ENCODE measurements around the gene EEF2K.

DNA sequence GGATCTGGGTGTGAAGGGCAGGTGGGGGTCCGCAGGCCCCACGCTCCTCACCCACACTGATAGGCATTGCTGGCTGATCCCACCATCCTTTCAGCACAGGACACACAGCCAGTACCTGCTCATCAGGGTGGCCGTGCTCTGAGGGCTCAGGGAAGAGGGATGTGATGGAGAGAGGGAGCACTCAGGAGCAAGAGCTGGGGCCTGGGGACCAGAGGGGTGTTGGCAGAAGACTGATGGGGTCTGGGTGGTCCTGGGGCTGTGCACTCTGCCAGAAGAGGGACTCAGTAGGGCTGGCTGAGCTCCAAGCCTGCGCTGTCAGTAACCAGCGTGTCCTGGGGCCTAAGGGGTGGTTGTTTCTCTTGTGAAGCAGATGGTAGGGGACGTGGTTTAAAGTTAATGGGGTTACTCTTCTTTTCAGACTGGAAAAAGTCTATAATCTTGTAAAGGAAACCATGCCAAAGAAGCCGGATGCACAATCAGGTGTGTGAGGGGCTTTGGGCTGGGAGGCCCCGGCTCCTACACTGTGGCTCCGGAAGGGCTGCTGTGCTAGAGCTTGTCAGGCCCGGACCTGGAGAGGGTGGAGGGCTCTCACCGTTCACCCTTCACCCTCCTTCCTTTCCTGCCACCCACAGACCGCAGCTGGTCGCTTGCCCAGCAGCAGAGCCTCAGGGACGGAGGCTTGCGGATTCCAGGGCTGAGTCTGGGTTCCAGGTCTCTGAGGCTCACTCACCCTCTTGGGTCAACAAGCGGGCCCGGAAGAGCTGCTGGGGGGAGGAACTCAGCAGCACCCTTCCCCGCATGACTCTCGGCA is 118.9 kb downstream of the EEF2K start:
- TF ChIP-seq POLR2AphosphoS5 (IDR thresholded peaks at IDR 0.05; ENCODE audit: low read depth, low read length): no peak
- TF ChIP-seq, protein P1, sequence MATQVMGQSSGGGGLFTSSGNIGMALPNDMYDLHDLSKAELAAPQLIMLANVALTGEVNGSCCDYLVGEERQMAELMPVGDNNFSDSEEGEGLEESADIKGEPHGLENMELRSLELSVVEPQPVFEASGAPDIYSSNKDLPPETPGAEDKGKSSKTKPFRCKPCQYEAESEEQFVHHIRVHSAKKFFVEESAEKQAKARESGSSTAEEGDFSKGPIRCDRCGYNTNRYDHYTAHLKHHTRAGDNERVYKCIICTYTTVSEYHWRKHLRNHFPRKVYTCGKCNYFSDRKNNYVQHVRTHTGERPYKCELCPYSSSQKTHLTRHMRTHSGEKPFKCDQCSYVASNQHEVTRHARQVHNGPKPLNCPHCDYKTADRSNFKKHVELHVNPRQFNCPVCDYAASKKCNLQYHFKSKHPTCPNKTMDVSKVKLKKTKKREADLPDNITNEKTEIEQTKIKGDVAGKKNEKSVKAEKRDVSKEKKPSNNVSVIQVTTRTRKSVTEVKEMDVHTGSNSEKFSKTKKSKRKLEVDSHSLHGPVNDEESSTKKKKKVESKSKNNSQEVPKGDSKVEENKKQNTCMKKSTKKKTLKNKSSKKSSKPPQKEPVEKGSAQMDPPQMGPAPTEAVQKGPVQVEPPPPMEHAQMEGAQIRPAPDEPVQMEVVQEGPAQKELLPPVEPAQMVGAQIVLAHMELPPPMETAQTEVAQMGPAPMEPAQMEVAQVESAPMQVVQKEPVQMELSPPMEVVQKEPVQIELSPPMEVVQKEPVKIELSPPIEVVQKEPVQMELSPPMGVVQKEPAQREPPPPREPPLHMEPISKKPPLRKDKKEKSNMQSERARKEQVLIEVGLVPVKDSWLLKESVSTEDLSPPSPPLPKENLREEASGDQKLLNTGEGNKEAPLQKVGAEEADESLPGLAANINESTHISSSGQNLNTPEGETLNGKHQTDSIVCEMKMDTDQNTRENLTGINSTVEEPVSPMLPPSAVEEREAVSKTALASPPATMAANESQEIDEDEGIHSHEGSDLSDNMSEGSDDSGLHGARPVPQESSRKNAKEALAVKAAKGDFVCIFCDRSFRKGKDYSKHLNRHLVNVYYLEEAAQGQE (IDR thresholded peaks at IDR 0.05; ENCODE audit: insufficient read depth in 1 of 2, low read depth in 2 of 2, low read length in 2 of 2): no peak
